HG03097 (cell line): ENCODE measurements around the gene XRN2.

Experiments
- ATAC-seq: cut with Tn5 transposase; IDR thresholded peaks from one replicate; pipeline ENCODE4 v1.9.1; 2021; ENCODE audit not compliant: unreplicated experiment, low FRiP score

XRN2 gene, protein sequence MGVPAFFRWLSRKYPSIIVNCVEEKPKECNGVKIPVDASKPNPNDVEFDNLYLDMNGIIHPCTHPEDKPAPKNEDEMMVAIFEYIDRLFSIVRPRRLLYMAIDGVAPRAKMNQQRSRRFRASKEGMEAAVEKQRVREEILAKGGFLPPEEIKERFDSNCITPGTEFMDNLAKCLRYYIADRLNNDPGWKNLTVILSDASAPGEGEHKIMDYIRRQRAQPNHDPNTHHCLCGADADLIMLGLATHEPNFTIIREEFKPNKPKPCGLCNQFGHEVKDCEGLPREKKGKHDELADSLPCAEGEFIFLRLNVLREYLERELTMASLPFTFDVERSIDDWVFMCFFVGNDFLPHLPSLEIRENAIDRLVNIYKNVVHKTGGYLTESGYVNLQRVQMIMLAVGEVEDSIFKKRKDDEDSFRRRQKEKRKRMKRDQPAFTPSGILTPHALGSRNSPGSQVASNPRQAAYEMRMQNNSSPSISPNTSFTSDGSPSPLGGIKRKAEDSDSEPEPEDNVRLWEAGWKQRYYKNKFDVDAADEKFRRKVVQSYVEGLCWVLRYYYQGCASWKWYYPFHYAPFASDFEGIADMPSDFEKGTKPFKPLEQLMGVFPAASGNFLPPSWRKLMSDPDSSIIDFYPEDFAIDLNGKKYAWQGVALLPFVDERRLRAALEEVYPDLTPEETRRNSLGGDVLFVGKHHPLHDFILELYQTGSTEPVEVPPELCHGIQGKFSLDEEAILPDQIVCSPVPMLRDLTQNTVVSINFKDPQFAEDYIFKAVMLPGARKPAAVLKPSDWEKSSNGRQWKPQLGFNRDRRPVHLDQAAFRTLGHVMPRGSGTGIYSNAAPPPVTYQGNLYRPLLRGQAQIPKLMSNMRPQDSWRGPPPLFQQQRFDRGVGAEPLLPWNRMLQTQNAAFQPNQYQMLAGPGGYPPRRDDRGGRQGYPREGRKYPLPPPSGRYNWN

DNA sequence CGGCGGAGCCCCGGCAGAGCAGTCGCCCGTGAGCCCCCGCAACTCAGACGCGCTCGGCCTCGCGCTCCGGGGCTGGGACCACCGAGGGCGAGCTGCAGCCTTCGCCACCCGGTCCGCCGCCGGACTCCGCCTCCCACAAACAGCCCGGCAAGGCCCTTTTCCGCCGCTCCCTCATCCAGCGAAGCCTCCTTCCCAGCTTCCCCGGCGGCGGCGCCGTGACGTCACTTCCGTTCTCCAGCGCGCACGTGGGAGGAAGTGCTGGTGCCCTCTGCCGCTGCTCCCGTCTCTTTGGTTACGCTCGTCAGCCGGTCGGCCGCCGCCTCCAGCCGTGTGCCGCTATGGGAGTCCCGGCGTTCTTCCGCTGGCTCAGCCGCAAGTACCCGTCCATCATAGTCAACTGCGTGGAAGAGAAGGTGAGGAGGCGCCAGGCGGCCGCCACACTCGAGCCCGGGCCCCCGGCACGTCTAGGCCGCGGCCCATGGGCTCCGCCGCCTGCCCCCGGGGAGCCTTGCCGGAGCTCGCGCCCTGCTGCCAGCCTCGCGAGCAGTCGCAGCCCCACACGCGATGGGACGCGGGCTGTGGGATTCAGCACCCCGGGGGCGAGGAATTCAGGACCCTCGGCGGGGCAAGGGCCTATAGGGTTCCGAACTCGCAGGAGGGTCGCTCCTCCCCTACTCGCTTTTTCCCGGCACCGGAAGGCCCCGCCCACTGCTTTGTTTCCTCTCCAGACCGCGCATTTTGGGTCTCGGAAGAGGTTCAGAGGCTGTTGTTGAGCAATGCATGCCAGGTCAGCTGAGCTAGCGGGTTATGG is at the start of gene XRN2:
TSS of gene XRN2 (plus strand) at position 271 of the 811 bp plus-strand sequence. CDS start at position 339, 68 bp downstream.
- ATAC-seq = peak; percentile 93

DNA sequence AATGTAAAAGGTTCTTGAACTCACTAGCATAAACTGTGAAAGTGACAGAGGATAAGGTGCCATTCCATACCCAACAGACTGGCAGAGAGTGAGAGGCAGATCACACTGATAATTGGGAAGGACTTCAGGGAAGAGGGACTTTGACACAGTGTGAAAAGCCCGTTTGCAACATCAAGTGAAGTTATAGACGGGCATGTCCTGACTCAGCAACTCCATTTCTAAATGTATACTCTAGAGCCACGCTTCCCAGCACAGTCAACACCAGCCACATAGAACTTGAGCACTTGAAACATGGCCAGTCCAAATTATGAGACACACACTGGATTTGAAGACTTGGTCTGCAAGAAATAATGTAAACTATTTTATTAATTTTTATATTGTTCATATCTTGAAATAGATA is 45.9 kb upstream of the XRN2 start:
- no peak for ATAC-seq

DNA sequence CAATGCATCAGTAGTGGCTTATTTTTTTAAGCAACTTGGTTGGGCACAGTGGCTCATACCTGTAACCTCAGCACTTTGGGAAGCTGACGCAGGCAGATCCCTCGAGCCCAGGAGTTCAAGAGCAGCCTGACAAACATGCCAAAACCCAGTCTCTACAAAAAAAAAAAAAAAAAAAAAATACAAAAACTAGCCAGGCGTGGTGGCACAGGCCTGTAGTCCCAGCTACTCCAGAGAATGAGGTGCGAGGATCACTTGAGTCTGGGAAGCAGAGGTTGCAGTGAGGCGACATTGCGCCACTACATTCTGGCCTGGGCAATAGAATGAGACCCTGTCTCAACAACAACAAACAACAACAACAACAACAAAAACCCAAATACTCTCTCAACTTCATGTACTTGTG is 44.7 kb upstream of the XRN2 start:
- ATAC-seq = no peak

DNA sequence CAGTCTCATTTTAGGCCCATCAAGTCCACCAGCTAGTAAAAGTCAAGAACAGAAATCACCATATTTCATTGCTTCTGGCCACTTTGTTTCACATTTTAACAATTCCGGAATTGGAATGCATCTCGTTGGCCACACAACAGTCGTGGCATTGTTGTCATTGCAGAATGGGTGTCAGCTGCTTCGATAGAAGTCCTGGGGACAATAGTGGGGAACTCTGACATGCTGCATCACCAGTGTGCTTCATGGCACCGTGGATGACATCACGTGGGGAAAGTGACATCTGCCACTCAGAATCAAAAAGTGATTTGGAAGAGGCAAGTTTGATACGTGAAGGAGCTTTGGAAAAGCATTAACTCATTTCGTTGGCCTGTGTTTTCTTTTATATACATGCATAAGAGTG is 43.8 kb upstream of the XRN2 start:
- no peak for ATAC-seq

DNA sequence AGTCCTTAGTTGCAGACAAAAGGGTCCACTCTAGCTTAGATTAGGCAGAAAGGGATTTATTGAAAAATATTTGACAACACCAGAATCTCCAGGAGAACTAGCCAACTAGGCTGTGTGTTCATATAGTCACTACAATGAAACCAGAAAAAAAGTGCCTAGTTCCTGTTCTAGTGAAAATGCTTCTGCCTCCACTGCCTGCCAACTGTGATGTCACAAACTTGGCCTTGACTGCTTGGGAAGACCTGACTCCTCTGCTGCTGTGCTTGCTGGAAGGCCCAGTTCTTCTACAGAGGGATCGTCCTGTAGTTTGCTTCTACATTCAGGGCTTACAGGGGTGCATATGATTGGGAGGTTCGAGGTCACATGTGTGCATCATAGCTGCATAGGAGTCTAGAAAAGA is 40.3 kb upstream of the XRN2 start:
- no peak for ATAC-seq

DNA sequence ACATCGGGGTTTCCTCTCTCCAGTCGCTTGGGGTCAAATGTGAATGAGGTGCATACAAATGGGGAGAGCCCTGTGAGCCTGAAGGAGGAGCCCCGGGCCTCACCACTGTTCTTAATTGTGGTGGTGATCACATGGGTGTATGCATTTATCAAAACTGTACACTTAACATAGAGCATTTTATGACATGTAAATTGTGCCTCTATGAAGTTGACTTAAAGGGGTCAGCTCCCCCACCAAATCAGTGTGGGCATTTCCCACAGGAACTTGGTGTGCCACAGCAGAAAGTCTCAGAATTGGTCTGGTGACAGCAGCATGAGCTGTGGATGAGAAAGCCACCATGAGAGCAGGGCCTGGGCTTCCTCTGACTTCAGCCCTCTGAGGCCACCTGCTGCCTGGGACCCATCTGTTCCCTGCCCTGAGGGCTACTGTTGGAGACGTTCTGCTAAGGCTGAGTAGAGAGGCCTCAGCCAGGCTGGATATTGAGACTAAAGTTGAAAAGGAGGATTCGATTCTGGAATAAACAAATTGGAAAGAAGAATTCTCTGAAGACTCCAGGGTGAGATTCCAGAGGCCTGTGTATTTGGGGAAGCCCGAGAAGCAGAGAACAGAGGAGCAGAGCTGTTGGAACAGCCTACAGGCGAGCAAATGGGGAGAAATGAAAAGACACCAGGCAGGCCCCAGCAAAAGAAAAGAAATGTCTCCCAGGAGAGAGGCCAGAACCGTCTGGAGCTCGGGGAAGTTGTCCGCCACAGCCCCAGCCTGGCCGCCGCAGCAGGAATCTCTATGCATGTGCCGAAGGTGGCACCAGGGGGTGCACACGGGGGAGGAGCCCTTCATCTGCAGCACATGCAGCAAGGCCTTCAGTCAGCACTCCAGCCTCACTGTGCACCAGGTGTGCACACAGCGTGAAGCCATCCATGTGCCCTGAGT is 37.6 kb upstream of the XRN2 start:
- ATAC-seq = no peak

DNA sequence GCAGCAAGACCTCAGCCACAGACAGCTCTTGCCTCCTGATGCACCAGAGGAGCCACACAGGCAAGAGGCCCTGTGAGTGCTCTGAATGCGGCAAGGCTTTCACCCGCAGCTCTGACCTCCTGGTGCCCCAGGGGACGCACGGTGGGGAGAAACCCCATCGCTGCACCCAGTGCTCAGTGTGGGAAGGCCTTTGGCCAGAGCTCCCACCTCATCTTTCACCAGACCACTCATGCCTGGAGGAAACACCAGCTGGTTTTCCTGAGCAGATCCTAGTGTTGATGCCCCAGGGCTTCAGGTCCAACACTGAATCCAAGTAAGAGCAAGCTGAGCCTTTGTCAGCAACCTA is 37.0 kb upstream of the XRN2 start:
- ATAC-seq = no peak

DNA sequence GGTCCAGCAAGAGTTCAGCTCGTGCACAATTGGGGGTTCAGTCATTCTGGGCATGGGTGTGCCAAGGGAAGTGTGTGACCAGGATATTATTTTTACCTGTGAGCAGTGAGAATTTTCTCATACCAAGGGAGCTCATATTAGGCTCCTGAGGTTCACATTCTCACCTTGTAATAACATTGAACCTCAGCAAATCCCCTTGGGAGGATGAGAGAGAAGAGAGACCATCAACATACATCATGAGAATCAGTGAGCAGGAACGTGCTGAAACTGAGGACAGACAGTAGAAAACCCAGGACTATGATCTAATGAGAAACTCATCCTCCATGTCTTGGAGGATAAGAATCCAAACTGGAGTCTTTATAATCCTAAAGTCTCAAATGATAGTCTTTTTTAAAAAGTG is 33.4 kb upstream of the XRN2 start:
- no peak for ATAC-seq

DNA sequence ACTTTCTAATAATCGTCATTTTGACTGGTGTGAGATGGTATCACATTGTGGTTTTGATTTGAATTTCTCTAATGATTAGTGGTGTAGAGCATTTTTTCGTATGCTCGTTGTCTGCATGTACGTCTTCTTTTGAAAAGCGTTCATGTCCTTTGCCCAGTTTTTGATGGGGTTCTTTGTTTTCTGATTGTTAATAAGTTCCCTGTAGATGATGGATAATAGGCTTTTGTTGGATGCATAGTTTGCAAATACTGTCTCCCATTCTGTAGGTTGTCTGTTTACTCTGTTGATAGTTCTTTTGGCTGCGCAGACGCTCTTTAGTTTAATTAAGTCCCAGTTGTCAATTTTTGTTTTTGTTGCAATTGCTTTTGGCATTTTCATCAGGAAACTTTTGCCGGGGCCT is 32.3 kb upstream of the XRN2 start:
- ATAC-seq = no peak

DNA sequence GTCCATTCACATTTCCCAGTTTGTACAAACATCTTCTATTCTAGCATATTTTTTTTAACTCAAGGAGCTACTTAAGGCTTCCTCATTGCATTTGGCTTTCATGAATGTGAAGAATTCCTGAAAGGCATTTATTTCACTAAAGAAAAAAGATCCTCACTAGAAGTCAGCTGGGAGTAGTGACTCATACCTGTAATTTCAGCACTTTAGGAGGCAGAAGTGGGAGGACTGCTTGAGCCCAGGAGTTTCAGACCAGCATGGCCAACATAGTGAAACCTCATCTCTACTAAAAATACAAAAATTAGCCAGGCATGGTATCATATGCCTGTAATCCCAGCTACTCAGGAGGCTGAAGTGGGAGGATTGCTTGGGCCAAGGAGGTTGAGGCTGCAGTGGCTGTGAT is 30.9 kb upstream of the XRN2 start:
- no peak for ATAC-seq

DNA sequence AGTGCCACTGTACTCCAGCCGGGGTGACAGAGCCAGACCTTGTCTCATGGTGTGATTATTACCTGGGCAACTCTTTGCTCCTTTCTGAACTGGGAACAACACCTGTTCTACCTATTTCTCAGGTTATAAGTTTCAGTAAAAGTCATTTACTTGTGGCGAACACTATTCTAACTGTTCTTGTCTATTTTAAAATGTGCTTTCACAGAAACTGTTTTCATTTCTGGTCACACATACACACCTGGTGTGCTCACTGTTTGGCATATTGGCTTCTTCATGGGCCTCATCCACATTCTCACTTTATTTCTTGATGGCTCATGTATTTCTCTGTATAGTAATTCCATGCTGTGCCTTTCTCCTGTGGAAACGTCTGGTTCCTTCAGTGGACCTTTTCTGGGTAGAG is 30.5 kb upstream of the XRN2 start:
- no peak for ATAC-seq

DNA sequence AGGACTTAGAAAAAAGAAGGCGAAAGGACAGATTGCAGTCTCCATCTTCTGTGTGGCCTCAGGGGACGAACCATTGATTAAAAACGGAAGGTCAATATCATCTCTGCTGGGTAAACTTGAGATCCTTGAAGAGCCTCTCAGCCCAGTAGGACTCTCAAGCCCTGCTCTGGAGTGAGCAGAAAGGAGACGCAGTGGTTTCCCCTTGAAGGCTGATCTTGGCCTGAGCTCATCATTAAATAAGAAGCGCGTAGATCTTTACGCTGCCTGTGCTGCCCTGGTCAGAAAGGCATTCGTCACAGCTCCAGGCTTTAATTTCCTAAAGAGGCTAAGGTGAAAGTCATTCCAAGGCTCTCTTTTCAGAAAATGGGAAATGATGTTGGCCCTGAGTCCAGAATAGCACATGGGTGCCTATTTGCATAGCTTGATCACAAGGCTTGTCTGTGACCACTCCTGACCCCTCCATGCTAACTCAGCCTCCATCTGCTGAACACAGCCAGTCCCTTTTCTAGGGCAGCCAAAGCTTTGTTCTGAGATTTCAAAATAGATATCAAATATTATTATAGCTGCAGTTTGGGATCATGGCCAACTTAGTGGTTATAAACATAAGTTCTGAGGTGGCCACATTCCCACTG is 29.3 kb upstream of the XRN2 start:
- no peak for ATAC-seq

DNA sequence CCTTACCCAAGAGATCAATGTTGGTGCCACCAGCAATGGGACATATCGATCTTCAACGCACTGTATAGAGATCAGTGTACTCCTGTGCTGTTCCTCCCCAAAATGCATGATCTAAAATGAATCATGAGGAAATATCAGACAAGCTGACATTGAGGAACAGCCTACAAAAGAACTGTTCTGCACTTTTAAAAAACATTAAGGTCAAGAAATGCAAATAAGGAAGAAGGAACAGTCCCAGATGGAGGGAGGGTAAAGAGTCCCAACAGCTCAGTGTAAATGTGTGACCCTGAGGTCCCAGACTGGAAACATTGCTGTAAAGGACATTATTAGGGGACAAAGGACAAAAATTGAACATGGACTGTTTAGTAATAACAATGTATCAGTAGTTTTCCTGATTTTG is 24.3 kb upstream of the XRN2 start:
- no peak for ATAC-seq

DNA sequence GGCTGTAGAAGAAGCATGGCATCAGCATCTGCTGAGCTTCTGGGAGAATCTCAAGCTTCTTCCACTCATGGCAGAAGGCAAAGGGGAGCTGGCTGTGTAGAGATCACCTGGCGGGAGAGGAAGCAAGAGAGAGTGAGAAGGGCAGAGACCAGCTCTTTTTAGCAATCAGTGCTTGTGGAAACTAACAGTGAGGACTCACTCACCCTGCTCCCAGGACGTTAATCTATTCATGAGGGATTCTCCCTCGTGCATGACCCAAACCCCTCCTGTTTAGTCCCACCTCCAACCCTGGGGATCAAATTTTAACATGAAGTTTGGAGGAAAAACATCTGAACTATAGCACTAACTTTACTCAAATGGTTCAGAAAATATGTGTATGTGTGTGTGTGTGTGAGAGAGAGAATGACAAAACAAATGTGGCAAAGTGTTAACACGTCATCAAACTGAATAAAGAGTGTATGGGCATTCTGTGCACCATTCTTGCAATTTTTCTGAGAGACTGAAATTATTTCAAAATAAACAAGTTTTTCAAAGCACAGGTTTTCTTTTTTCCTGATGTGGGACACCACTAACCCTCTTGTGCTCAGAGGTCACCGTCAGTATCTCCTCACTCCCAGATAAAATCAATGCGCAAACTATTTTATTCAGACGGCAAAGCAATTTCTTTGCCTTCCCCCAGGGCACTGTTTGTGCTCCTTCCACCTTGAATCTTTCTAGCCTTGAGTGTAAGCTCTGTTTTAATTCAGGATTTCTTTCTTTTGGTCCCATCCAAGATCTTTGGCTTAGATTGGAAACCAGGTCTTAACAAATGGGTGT is 23.2 kb upstream of the XRN2 start:
- ATAC-seq = no peak

DNA sequence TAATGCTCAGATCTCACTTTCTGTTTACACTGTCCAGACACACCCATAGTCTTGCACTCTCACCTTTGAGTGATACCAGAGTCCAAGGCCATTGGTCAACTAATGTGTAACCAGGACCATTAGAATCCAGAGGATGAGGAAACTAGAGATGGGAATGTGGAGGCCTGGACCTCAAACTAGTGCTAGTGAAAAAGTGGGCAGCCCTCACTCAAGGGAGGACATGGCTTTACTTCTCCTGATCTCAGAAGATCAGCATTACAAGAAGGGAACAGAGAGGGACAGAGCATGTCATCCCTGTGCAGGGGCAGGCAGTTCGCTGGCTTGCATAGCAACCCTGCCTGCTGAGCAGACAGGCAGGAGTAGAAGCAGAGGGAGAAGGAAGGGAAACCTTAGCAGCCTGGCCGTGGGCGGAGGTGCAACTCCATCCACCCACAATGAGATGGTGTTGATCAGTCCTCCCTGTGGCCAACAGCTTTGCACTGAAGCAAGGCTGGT is 22.6 kb upstream of the XRN2 start:
- ATAC-seq = no peak

DNA sequence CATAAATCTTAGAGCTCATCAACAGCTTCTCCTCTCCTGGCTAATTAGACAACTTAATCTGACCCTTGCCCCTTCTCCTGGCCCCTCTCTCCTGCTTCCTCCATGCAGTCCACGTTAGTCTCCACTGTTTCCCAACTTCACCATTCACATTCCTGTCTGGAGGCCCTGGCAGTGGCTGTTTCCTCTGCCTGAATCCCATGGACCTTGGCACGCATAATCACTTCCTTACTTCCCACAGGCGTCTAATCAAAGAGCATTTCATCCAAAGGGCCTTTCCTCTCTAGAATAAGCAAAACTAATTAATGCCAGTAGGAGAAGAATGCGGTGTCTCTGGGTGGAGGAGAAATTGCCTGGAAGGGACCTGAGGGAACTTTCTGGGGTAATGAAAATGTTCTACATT is 16.4 kb upstream of the XRN2 start:
- no peak for ATAC-seq

DNA sequence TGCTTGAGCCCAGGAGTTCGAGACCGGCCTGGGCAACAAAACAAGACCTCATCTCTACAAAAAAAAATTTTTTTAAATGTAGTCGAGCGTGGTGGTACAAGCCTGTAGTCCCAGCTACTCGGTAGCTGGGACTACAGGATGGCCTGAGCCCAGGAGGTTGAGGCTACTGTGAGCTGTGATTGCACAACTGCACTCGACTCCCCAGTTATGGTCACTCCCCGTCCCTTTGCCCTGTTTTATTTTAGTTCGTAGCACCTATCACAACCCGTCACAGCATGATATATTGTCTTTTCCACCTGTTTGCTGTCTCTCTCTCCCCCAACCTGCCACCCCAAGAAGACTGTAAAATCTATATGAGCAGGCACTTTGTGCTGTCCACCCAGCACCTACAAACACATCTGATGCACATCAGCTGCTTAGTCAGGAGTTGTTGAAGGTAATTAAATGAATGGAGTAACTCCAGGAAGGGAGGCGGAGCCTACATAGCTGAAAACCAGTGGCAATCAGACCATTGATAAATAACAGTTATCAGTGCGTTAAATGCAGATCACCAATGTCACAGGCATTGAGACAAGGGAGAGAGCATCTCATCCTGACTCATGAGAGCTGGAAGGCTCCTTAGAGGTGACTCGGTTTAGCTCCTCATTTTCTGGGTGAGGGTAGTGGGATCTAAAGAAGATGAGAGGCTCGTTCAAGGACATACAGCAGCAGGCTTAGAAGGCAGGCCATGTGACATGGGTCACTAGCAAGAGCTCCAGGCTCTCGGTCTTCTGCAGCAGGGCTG is 14.4 kb upstream of the XRN2 start:
- no peak for ATAC-seq

DNA sequence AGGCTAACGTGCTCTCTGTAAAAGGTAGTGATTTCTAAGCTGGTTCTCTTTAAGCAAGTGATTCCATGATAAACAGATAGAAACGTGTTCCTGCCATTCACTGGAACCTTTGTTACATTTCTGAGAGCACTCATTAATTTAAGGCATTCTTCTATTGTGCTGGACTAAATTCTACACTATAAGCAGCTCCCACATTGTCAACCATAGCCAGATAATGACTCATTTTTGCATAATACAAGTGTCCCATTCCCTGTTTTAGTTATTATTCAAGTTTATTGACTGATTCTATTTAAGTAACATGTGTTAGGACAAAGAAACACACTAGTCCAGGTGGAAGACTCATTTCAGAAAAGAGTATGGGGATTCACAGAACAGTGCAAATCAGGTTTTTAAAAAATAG is 13.5 kb upstream of the XRN2 start:
- no peak for ATAC-seq
